ENCODE data around the gene MECR.

GRCh38 chr1:29227511-29227910, 3.2 kb downstream of the MECR start:
- TF ChIP-seq POLR2AphosphoS5 (IDR thresholded peaks at IDR 0.05; ENCODE audit: low read depth) (no peak), CTCF (conservative IDR thresholded peaks at IDR 0.05; ENCODE audit: low read depth in 2 of 2) (no peak), REST (IDR thresholded peaks at IDR 0.05; ENCODE audit: unreplicated experiment) (no peak), EZH2 (IDR thresholded peaks at IDR 0.05; ENCODE audit: low read depth, unreplicated experiment) (no peak), EZH2phosphoT487 (IDR thresholded peaks at IDR 0.05; ENCODE audit: unreplicated experiment) (no peak), STAT1 (IDR thresholded peaks at IDR 0.05; ENCODE audit: unreplicated experiment) (no peak), NANOG (IDR thresholded peaks at IDR 0.05; ENCODE audit: borderline replicate concordance) (no peak), ZNF331 (CRISPR knock-in tag; IDR thresholded peaks at IDR 0.05; ENCODE audit: low read depth) (no peak), CREB1 (CRISPR knock-in tag; IDR thresholded peaks at IDR 0.05; ENCODE audit: low read depth) (no peak), JUNB (IDR thresholded peaks at IDR 0.05; ENCODE audit: unreplicated experiment) (no peak)
